Fibroblast of pulmonary artery (primary cell): ENCODE measurements around the gene REM1.
"Not testable (repeated sequence)": the region's sequence is repeated elsewhere in the genome, so short reads cannot be mapped to it uniquely, and the experiment has no call there.

Source experiments
- DNase-seq: peaks from one replicate; pipeline ENCODE4 v3.0.0-alpha.2; 2010; ENCODE audit warnings: low read depth
- H3K4me3 ChIP-seq: replicated peaks from 2 replicates; pipeline ENCODE4 v1.5.1; 2011; ENCODE audit warnings: low read depth, mild to moderate bottlenecking, control low read depth, low read length, moderate library complexity
- TF ChIP-seq, protein P1 (sequence below): IDR thresholded peaks from 2 replicates; pipeline ENCODE4 v1.5.1; 2011; ENCODE audit warnings: mild to moderate bottlenecking, control low read depth, low read length, inconsistent platforms; ENCODE audit errors: missing control alignments

The REM1 gene

DNA sequence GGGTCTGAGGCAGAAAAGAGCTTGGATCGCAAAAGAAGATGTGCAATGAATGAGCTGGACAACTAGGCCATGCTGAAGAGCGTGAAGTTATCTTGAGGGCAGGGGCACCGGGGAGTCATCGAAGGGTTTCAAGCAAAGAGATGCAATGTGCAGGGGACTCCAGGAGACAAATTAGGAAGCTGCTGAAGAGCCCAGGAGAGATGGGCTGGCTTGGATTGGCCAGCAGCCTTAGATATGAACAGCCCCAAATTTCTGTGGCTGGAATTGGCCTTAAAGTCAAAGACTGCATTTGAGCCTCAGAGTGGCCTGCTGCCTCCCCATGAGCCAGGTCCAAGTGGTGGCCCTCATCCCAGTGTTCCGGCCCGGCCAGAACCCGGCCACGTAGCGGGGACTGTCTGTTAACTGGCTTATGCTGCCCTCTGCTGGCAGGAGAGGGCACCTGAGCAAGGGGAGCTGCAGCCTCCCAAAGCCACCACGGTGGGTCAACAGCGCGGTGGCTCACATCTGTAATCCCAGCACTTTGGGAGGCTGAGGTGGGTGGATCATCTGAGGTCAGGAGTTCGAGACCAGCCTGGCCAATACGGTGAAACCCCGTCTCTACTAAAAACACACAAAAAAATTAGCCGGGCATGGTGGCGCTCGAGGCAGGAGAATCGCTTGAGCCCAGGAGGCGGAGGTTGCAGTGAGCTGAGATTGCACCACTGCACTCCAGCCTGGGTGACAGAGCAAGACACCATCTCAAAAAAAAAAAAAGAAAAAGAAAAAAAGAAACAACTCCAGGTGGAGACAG lies 28.0 kb downstream of the REM1 start:
- H3K4me3 ChIP-seq = not testable (repeated sequence)
- peak; percentile 80 for DNase-seq
- TF ChIP-seq, protein P1, sequence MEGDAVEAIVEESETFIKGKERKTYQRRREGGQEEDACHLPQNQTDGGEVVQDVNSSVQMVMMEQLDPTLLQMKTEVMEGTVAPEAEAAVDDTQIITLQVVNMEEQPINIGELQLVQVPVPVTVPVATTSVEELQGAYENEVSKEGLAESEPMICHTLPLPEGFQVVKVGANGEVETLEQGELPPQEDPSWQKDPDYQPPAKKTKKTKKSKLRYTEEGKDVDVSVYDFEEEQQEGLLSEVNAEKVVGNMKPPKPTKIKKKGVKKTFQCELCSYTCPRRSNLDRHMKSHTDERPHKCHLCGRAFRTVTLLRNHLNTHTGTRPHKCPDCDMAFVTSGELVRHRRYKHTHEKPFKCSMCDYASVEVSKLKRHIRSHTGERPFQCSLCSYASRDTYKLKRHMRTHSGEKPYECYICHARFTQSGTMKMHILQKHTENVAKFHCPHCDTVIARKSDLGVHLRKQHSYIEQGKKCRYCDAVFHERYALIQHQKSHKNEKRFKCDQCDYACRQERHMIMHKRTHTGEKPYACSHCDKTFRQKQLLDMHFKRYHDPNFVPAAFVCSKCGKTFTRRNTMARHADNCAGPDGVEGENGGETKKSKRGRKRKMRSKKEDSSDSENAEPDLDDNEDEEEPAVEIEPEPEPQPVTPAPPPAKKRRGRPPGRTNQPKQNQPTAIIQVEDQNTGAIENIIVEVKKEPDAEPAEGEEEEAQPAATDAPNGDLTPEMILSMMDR = peak; percentile 80

DNA sequence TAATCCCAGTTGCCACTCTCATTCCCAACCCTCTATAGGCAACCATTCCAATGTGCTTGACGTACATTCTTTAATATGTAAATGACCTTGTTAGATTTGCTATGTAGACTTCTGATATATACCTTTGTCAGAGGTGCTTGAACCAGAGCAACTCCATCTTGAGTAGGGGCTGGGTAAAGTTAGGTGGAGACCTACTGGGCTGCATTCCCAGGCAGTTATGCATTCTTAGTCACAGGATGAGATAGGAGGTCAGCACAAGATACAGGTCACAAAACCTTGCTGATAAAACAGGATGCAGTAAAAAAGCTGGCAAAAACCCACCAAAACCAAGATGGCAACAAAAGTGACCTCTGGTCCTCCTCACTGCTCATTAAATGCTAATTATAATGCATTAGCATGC lies 30.8 kb downstream of the REM1 start:
- TF ChIP-seq, protein P1 = no peak
- DNase-seq = no peak
- no peak overlapping the region for H3K4me3 ChIP-seq

- DNase-seq = no peak
- H3K4me3 ChIP-seq = no peak overlapping the region
Observed at GRCh38 chr20:31508517-31509244, 33.6 kb downstream of the REM1 start.

GRCh38 chr20:31514154-31515071 lies 39.3 kb downstream of the REM1 start, which contains the start of gene HM13:
Gene HM13 (plus strand): TSS chr20:31514442. CDS start chr20:31514552, 110 bp downstream.
- peak; percentile 95 for DNase-seq
- TF ChIP-seq, protein P1 = peak; percentile 47
- peak within 1 kb of the TSS; percentile 97 for H3K4me3 ChIP-seq

More at GRCh38 chr20:31508517-31509244, 33.6 kb downstream of the REM1 start:
- TF ChIP-seq, protein P1 = no peak

GRCh38 chr20:31515072-31515774 lies 40.1 kb downstream of the REM1 start:
- DNase-seq = no peak
- TF ChIP-seq, protein P1 = no peak
- peak overlapping the region; percentile 97 for H3K4me3 ChIP-seq

- H3K4me3 ChIP-seq = peak overlapping the region; percentile 97
- no peak for DNase-seq
- TF ChIP-seq, protein P1 = no peak
Observed at GRCh38 chr20:31515775-31516107, 40.7 kb downstream of the REM1 start.
